ENCODE results near the gene FHL5.
"Not testable (repeated sequence)": the region's sequence is repeated elsewhere in the genome, so short reads cannot be mapped to it uniquely, and the experiment has no call there.

FHL5 gene

GRCh38 chr6:96562886-96563285, at the start of gene FHL5:
TSS of gene FHL5 (plus strand) at chr6:96563128. CDS start at chr6:96603614, 40,486 bp downstream.
- FAIRE-seq = no peak

- FAIRE-seq = no peak
These were observed 42.5 kb upstream of the FHL5 start for GRCh38 chr6:96520171-96521115.

GRCh38 chr6:96521306-96521643, 41.7 kb upstream of the FHL5 start:
- FAIRE-seq = no peak

- peak; percentile 46 for FAIRE-seq
These were observed 41.1 kb upstream of the FHL5 start, which contains the start of gene UFL1 for GRCh38 chr6:96521644-96522464. TSS of gene UFL1 (plus strand) at chr6:96521806. CDS start at chr6:96521874, 68 bp downstream.

GRCh38 chr6:96522465-96523009, 40.4 kb upstream of the FHL5 start:
- FAIRE-seq = no peak

GRCh38 chr6:96528193-96528592, 34.7 kb upstream of the FHL5 start:
- no peak for FAIRE-seq

GRCh38 chr6:96532399-96532798, 30.5 kb upstream of the FHL5 start:
- no peak for FAIRE-seq

GRCh38 chr6:96537726-96538125, 25.2 kb upstream of the FHL5 start:
- no peak for FAIRE-seq

GRCh38 chr6:96542702-96543101, 20.2 kb upstream of the FHL5 start:
- FAIRE-seq = peak; percentile 78

GRCh38 chr6:96545882-96546281, 17.0 kb upstream of the FHL5 start:
- no peak for FAIRE-seq

- no peak for FAIRE-seq
These were observed 15.3 kb upstream of the FHL5 start for GRCh38 chr6:96547654-96548053.

- peak; percentile 89 for FAIRE-seq
These were observed 8.4 kb upstream of the FHL5 start for GRCh38 chr6:96554558-96554957.

GRCh38 chr6:96559740-96560139, 3.2 kb upstream of the FHL5 start:
- not testable (repeated sequence) for FAIRE-seq

GRCh38 chr6:96563853-96564252, 925 bp downstream of the FHL5 start:
- FAIRE-seq = no peak

GRCh38 chr6:96570053-96570452, 7.1 kb downstream of the FHL5 start:
- no peak for FAIRE-seq

GRCh38 chr6:96571551-96571950, 8.6 kb downstream of the FHL5 start:
- FAIRE-seq = no peak

- no peak for FAIRE-seq
These were observed 12.4 kb downstream of the FHL5 start for GRCh38 chr6:96575359-96575758.

GRCh38 chr6:96576221-96576620, 13.3 kb downstream of the FHL5 start:
- no peak for FAIRE-seq

GRCh38 chr6:96582021-96582420, 19.1 kb downstream of the FHL5 start:
- no peak for FAIRE-seq

GRCh38 chr6:96582436-96582835, 19.5 kb downstream of the FHL5 start:
- FAIRE-seq = no peak

- no peak for FAIRE-seq
These were observed 41.5 kb downstream of the FHL5 start for GRCh38 chr6:96604420-96604819.

GRCh38 chr6:96608074-96608473, 45.1 kb downstream of the FHL5 start:
- no peak for FAIRE-seq

- FAIRE-seq = no peak
These were observed 47.1 kb downstream of the FHL5 start for GRCh38 chr6:96610019-96610418.

All from G401.6 (cell line).